AG09309 (cell line): ENCODE measurements around the gene NAA35.

Experiments used
- DNase-seq: peaks from one replicate; pipeline ENCODE4 v3.0.0-alpha.2; 2010; ENCODE audit warnings: low read depth
- H3K4me3 ChIP-seq: 2 replicates; pipeline ENCODE4 v1.5.1; 2011; ENCODE audit warnings: mild to moderate bottlenecking, low read depth, low read length, moderate library complexity; ENCODE audit not compliant: control insufficient read depth
- CTCF ChIP-seq: IDR thresholded peaks from 2 replicates; pipeline ENCODE4 v1.5.1; 2011; ENCODE audit warnings: mild to moderate bottlenecking, low read depth, low read length, inconsistent platforms; ENCODE audit not compliant: insufficient read depth, control insufficient read depth; ENCODE audit errors: missing control alignments

Gene NAA35

GRCh38 chr9:85987236-85987635 lies 46.3 kb downstream of the NAA35 start:
- no peak overlapping the region for H3K4me3 ChIP-seq
- no peak for TF ChIP-seq CTCF
- no peak for DNase-seq

DNA sequence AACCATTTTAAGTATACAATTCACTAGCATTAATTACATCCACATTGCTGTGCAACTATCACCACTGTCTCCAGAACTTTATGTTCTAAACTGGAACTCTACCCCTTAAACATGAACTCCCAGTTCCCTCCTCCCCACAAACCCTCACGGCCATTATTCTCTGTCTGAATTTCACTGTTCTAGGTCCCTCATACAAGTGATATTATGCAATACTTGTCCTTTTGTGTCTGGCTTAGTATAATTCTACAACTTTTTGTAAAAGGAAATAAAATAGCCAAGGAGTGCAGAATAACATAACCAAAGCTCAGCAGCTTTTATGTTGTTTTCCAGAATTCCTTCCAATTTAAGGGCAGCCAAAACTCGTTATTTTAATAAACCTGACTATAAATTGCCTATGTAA lies 53.2 kb downstream of the NAA35 start:
- DNase-seq: no peak
- no peak for TF ChIP-seq CTCF
- no peak overlapping the region for H3K4me3 ChIP-seq

DNA sequence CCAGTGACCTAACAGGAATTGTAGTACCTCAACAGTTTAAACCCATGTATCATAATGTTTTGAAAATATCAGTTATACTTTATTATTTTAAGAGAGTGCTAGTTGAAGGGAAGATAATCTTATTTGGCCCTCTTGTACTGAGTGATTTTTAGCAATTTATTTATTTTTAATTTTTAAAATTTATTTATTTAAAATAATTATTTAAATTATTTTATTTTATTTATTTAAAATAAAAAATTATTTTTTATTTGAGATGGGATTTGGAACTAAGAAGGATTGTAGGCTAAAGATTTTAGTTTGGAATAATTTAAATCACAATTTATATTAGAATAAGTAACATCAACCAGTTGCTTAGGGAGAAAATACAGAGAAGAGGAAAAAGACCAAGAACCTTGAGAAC lies 54.2 kb downstream of the NAA35 start:
- DNase-seq: no peak
- H3K4me3 ChIP-seq: no peak overlapping the region

DNA sequence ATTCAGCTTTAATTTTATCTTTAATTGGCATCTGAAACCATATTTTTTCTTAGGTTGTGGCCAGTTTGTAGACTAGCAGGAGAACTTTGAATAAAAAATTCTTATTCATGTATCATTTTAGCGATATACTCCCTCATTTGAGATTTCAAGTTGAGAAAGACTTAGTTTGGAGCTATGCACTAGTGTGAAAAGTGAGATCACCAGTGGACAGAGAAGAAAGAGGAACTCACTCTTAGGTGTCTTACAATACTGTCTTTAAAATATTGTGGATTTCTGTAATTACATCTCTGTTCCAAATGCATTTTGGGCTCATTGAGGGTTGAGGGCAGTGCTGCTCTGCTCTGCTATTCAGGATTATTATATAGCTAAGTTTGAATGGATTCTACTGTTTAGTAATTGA lies 54.7 kb downstream of the NAA35 start:
- no peak for DNase-seq
- H3K4me3 ChIP-seq: no peak overlapping the region
- no peak for TF ChIP-seq CTCF

More for the DNA sequence above, 54.2 kb downstream of the NAA35 start:
- no peak for TF ChIP-seq CTCF

- H3K4me3 ChIP-seq: no peak overlapping the region
- TF ChIP-seq CTCF: no peak
- DNase-seq: no peak
Observed at GRCh38 chr9:86005253-86005775, 64.4 kb downstream of the NAA35 start.

- no peak for DNase-seq
- no peak overlapping the region for H3K4me3 ChIP-seq
- no peak for TF ChIP-seq CTCF
Observed at GRCh38 chr9:86009133-86009532, 68.2 kb downstream of the NAA35 start.

DNA sequence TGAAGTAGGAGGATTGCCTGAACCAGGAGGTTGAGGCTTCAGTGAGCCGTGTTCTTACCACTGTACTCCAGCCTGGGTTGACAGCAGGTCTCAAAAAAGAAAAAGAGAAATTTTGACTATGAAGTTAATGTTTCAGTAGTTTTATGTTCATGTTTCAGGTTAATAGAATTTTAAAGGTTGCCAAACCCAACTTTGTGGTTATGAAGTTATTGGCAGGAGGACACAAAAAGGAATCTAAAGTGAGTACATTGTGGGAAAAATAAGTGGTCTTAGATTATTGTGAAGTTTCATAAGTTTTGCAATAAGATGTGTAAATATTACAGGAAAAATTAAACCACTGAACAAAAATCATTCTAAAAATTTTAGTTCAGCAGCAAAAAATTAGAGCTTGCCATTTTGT lies 79.8 kb downstream of the NAA35 start:
- H3K4me3 ChIP-seq: no peak overlapping the region
- no peak for DNase-seq
- no peak for TF ChIP-seq CTCF
